ENCODE measurements around the gene OSBPL5.

Gene OSBPL5

GRCh38 chr11:3144296-3145205 is 20.6 kb downstream of the OSBPL5 start:
- Histone ChIP-seq H3K4me3 (ENCODE audit: low read length) (no peak overlapping the region), H3K27ac (ENCODE audit: low read depth, low read length) (no peak overlapping the region), H3K27me3 (ENCODE audit: control insufficient read depth, insufficient read depth, low read length) (no peaks in the 10 kb centered on the region), H3K4me1 (ENCODE audit: control insufficient read depth, insufficient read depth, low read length) (peaks cover 3% of the 10 kb centered on the region), H3K36me3 (ENCODE audit: control insufficient read depth, insufficient read depth, low read length) (peaks cover 3% of the 10 kb centered on the region), H3K9ac (ENCODE audit: low read length) (no peak overlapping the region)

GRCh38 chr11:3143136-3143880 is 21.8 kb downstream of the OSBPL5 start:
- Histone ChIP-seq H3K27ac (ENCODE audit: low read depth, low read length) (no peak overlapping the region), H3K4me1 (ENCODE audit: control insufficient read depth, insufficient read depth, low read length) (peaks cover 11% of the 10 kb centered on the region), H3K27me3 (ENCODE audit: control insufficient read depth, insufficient read depth, low read length) (no peaks in the 10 kb centered on the region), H3K9ac (ENCODE audit: low read length) (no peak overlapping the region), H3K36me3 (ENCODE audit: control insufficient read depth, insufficient read depth, low read length) (peaks cover 3% of the 10 kb centered on the region), H3K4me3 (ENCODE audit: low read length) (no peak overlapping the region)

- H3K4me3 ChIP-seq (ENCODE audit: low read length) = no peak overlapping the region
- peaks cover 12% of the 10 kb centered on the region for H3K4me1 ChIP-seq (ENCODE audit: control insufficient read depth, insufficient read depth, low read length)
- H3K27ac ChIP-seq (ENCODE audit: low read depth, low read length) = no peak overlapping the region
- no peaks in the 10 kb centered on the region for H3K27me3 ChIP-seq (ENCODE audit: control insufficient read depth, insufficient read depth, low read length)
- H3K9ac ChIP-seq (ENCODE audit: low read length) = no peak overlapping the region
- peaks cover 3% of the 10 kb centered on the region for H3K36me3 ChIP-seq (ENCODE audit: control insufficient read depth, insufficient read depth, low read length)
These were observed 24.9 kb downstream of the OSBPL5 start for GRCh38 chr11:3140291-3140603.

GRCh38 chr11:3139481-3140290 is 25.4 kb downstream of the OSBPL5 start:
- Histone ChIP-seq H3K27ac (ENCODE audit: low read depth, low read length) (no peak overlapping the region), H3K9ac (ENCODE audit: low read length) (no peak overlapping the region), H3K36me3 (ENCODE audit: control insufficient read depth, insufficient read depth, low read length) (peaks cover 3% of the 10 kb centered on the region), H3K27me3 (ENCODE audit: control insufficient read depth, insufficient read depth, low read length) (no peaks in the 10 kb centered on the region), H3K4me1 (ENCODE audit: control insufficient read depth, insufficient read depth, low read length) (peaks cover 12% of the 10 kb centered on the region), H3K4me3 (ENCODE audit: low read length) (no peak overlapping the region)

GRCh38 chr11:3139086-3139440 is 26.0 kb downstream of the OSBPL5 start:
- Histone ChIP-seq H3K9ac (ENCODE audit: low read length) (no peak overlapping the region), H3K27me3 (ENCODE audit: control insufficient read depth, insufficient read depth, low read length) (no peaks in the 10 kb centered on the region), H3K4me1 (ENCODE audit: control insufficient read depth, insufficient read depth, low read length) (peaks cover 12% of the 10 kb centered on the region), H3K36me3 (ENCODE audit: control insufficient read depth, insufficient read depth, low read length) (peaks cover 3% of the 10 kb centered on the region), H3K27ac (ENCODE audit: low read depth, low read length) (no peak overlapping the region), H3K4me3 (ENCODE audit: low read length) (no peak overlapping the region)

- Histone ChIP-seq H3K9ac (ENCODE audit: low read length) (no peak overlapping the region), H3K27ac (ENCODE audit: low read depth, low read length) (no peak overlapping the region), H3K4me1 (ENCODE audit: control insufficient read depth, insufficient read depth, low read length) (peaks cover 12% of the 10 kb centered on the region), H3K27me3 (ENCODE audit: control insufficient read depth, insufficient read depth, low read length) (no peaks in the 10 kb centered on the region), H3K36me3 (ENCODE audit: control insufficient read depth, insufficient read depth, low read length) (peaks cover 3% of the 10 kb centered on the region), H3K4me3 (ENCODE audit: low read length) (no peak overlapping the region)
These were observed 26.7 kb downstream of the OSBPL5 start for GRCh38 chr11:3138178-3139085.

GRCh38 chr11:3137486-3138177 is 27.5 kb downstream of the OSBPL5 start:
- H3K27ac ChIP-seq (ENCODE audit: low read depth, low read length) = no peak overlapping the region
- H3K36me3 ChIP-seq (ENCODE audit: control insufficient read depth, insufficient read depth, low read length) = peaks cover 3% of the 10 kb centered on the region
- H3K4me3 ChIP-seq (ENCODE audit: low read length) = no peak overlapping the region
- H3K9ac ChIP-seq (ENCODE audit: low read length) = no peak overlapping the region
- H3K4me1 ChIP-seq (ENCODE audit: control insufficient read depth, insufficient read depth, low read length) = peaks cover 12% of the 10 kb centered on the region
- H3K27me3 ChIP-seq (ENCODE audit: control insufficient read depth, insufficient read depth, low read length) = no peaks in the 10 kb centered on the region

- Histone ChIP-seq H3K27ac (ENCODE audit: low read depth, low read length) (no peak overlapping the region), H3K36me3 (ENCODE audit: control insufficient read depth, insufficient read depth, low read length) (no peaks in the 10 kb centered on the region), H3K27me3 (ENCODE audit: control insufficient read depth, insufficient read depth, low read length) (no peaks in the 10 kb centered on the region), H3K9ac (ENCODE audit: low read length) (no peak overlapping the region), H3K4me3 (ENCODE audit: low read length) (no peak overlapping the region), H3K4me1 (ENCODE audit: control insufficient read depth, insufficient read depth, low read length) (peaks cover 12% of the 10 kb centered on the region)
These were observed 28.3 kb downstream of the OSBPL5 start for GRCh38 chr11:3136546-3137455.

- peaks cover 12% of the 10 kb centered on the region for H3K4me1 ChIP-seq (ENCODE audit: control insufficient read depth, insufficient read depth, low read length)
- no peaks in the 10 kb centered on the region for H3K27me3 ChIP-seq (ENCODE audit: control insufficient read depth, insufficient read depth, low read length)
- no peak overlapping the region for H3K9ac ChIP-seq (ENCODE audit: low read length)
- no peak overlapping the region for H3K4me3 ChIP-seq (ENCODE audit: low read length)
- no peaks in the 10 kb centered on the region for H3K36me3 ChIP-seq (ENCODE audit: control insufficient read depth, insufficient read depth, low read length)
- H3K27ac ChIP-seq (ENCODE audit: low read depth, low read length) = no peak overlapping the region
These were observed 29.3 kb downstream of the OSBPL5 start for GRCh38 chr11:3135481-3136440.

Data from rectal smooth muscle tissue (tissue), 1 donor.